WTC11 (cell line): ENCODE data around the gene ARHGAP15. TPM values are rescaled to one million over a fixed set of nuclear protein-coding genes. Genes with fewer than 3 reads are reported as not detected.

Source experiments
- ATAC-seq: fragments of 200-7000 bp; cut with Tn5 transposase; 2 replicates; pipeline ENCODE4 v1.10.0; 2021; ENCODE audit warnings: mild to moderate bottlenecking, moderate library complexity
- CTCF ChIA-PET: fragments of 300-600 bp; sonication (Branson Sonifier 250); formaldehyde crosslinking; loops from one replicate; lab custom pipeline; 2021; ENCODE audit warnings: antibody characterized with exemption; lab: Charles Lee
- POLR2A ChIA-PET: fragments of 350-600 bp; sonication (Branson Sonifier 250); formaldehyde crosslinking; loops from one replicate; lab custom pipeline; 2021; ENCODE audit warnings: antibody characterized with exemption; lab: Charles Lee
- DNase-seq: peaks from one replicate; pipeline ENCODE4 v3.0.0; 2021; ENCODE audit warnings: low spot score
- H3K27ac Mint-ChIP-seq: 2 replicates; pipeline ENCODE4 v1.8.0; 2021; ENCODE audit warnings: mixed read lengths
- H3K27me3 Mint-ChIP-seq: 2 replicates; pipeline ENCODE4 v1.8.0; 2021; ENCODE audit warnings: low read depth, mild to moderate bottlenecking, moderate library complexity, mixed read lengths
- H3K36me3 Mint-ChIP-seq: 2 replicates; pipeline ENCODE4 v1.8.0; 2021; ENCODE audit warnings: mixed read lengths
- H3K4me1 Mint-ChIP-seq: 2 replicates; pipeline ENCODE4 v1.8.0; 2022; ENCODE audit warnings: mixed read lengths
- H3K4me3 Mint-ChIP-seq: 2 replicates; pipeline ENCODE4 v1.8.0; 2021; ENCODE audit warnings: mild to moderate bottlenecking, moderate library complexity, mixed read lengths
- H3K9me3 Mint-ChIP-seq: 2 replicates; pipeline ENCODE4 v1.8.0; 2021; ENCODE audit warnings: mixed read lengths
- ATF1 ChIP-seq: sonication (generic); formaldehyde crosslinking; IDR thresholded peaks from 2 replicates; pipeline ENCODE4 v1.8.1; 2023; ENCODE audit warnings: mild to moderate bottlenecking, moderate library complexity, missing genetic modification reagents
- CBFB ChIP-seq: sonication (generic); formaldehyde crosslinking; IDR thresholded peaks from 2 replicates; pipeline ENCODE4 v1.8.1; 2022; ENCODE audit warnings: mild to moderate bottlenecking, low read depth, missing genetic modification reagents
- EMX1 ChIP-seq: fragments of 250-450 bp; sonication (Bioruptor Pico); IDR thresholded peaks from 2 replicates; pipeline ENCODE4 v1.8.0; 2021; ENCODE audit warnings: mild to moderate bottlenecking
- JUN ChIP-seq: sonication (generic); formaldehyde crosslinking; IDR thresholded peaks from 2 replicates; pipeline ENCODE4 v1.8.0; 2023; ENCODE audit warnings: mild to moderate bottlenecking, missing genetic modification reagents
- KAT7 ChIP-seq: sonication (generic); formaldehyde crosslinking; IDR thresholded peaks from 2 replicates; pipeline ENCODE4 v1.8.1; 2023; ENCODE audit warnings: missing genetic modification reagents, mild to moderate bottlenecking, borderline replicate concordance
- RELA ChIP-seq: sonication (generic); formaldehyde crosslinking; IDR thresholded peaks from 2 replicates; pipeline ENCODE4 v1.8.1; 2022; ENCODE audit warnings: missing genetic modification reagents, mild to moderate bottlenecking, borderline replicate concordance
- SOX15 ChIP-seq: fragments of 250-450 bp; sonication (Bioruptor Pico); IDR thresholded peaks from 2 replicates; pipeline ENCODE4 v1.9.0; 2021; ENCODE audit warnings: mild to moderate bottlenecking
- TEAD1 ChIP-seq: sonication (generic); formaldehyde crosslinking; IDR thresholded peaks from 2 replicates; pipeline ENCODE4 v1.8.0; 2022; ENCODE audit warnings: mild to moderate bottlenecking, missing genetic modification reagents
- ZNF138 ChIP-seq: sonication (generic); formaldehyde crosslinking; conservative IDR thresholded peaks from 2 replicates; pipeline ENCODE4 v1.8.1; 2022; ENCODE audit warnings: mild to moderate bottlenecking, moderate library complexity, missing genetic modification reagents
- ZNF219 ChIP-seq: sonication (generic); formaldehyde crosslinking; IDR thresholded peaks from 2 replicates; pipeline ENCODE4 v1.8.0; 2023; ENCODE audit warnings: missing genetic modification reagents, mild to moderate bottlenecking, borderline replicate concordance
- ZNF317 ChIP-seq: sonication (generic); formaldehyde crosslinking; IDR thresholded peaks from 2 replicates; pipeline ENCODE4 v1.8.1; 2023; ENCODE audit warnings: low read depth, mild to moderate bottlenecking, moderate library complexity, missing genetic modification reagents, borderline replicate concordance
- total RNA-seq: library from RNA; stranded (reverse); gene quantifications from 3 replicates; pipeline ENCODE4 v1.2.3, GENCODE V29; 2021
- TF ChIP-seq, protein P1 (sequence below): sonication (generic); formaldehyde crosslinking; IDR thresholded peaks from 2 replicates; pipeline ENCODE4 v1.8.1; 2022; ENCODE audit warnings: mild to moderate bottlenecking, moderate library complexity, missing genetic modification reagents
- TF ChIP-seq, protein P2 (sequence below): sonication (generic); formaldehyde crosslinking; IDR thresholded peaks from 2 replicates; pipeline ENCODE4 v1.8.1; 2022; ENCODE audit warnings: missing genetic modification reagents, borderline replicate concordance
- TF ChIP-seq, protein P3 (sequence below): sonication (generic); formaldehyde crosslinking; IDR thresholded peaks from 2 replicates; pipeline ENCODE4 v1.8.1; 2022; ENCODE audit warnings: low read depth, mild to moderate bottlenecking, moderate library complexity, missing genetic modification reagents, borderline replicate concordance
- TF ChIP-seq, protein P4 (sequence below): sonication (generic); formaldehyde crosslinking; IDR thresholded peaks from 2 replicates; pipeline ENCODE4 v1.8.0; 2022; ENCODE audit warnings: missing genetic modification reagents
- TF ChIP-seq, protein P5 (sequence below): sonication (generic); formaldehyde crosslinking; conservative IDR thresholded peaks from 2 replicates; pipeline ENCODE4 v1.8.1; 2022; ENCODE audit warnings: mild to moderate bottlenecking, missing genetic modification reagents
- TF ChIP-seq, protein P6 (sequence below): sonication (generic); formaldehyde crosslinking; IDR thresholded peaks from 2 replicates; pipeline ENCODE4 v1.8.1; 2023; ENCODE audit warnings: mild to moderate bottlenecking, missing genetic modification reagents

Gene ARHGAP15
- total RNA-seq, 1 experiment from 2014 or later: 0.28 TPM

DNA sequence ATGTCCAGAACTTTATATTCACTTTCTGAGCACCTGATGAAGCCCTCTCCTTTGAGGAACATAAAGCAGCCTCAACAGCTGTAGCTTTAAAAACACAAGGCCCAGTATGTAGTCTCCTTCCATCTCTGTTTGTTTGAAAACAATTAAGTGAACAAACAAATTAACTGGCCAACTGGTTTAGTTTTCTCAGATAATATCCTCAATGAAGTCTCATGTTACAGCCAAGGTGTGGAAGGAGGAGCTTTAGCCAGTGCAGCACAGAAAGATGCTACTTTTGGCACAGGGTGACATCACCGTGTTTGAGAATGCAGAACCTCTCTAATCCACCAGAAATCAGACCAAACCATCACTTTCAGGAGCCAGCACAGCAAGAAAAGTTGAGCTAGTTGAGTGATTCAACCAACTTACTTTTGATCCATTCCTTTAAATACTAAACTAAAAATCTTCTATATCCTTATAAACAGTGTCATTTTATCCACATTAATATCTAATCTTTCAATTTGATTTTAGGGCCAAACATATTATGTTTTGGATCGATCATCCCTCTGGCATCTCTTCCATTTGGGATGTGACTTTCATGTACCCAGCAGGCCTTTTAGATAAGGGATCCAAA lies 488.7 kb downstream of the ARHGAP15 start (continued):
- TF ChIP-seq ZNF317 (no peak), RELA (no peak)
- TF ChIP-seq, protein P1, sequence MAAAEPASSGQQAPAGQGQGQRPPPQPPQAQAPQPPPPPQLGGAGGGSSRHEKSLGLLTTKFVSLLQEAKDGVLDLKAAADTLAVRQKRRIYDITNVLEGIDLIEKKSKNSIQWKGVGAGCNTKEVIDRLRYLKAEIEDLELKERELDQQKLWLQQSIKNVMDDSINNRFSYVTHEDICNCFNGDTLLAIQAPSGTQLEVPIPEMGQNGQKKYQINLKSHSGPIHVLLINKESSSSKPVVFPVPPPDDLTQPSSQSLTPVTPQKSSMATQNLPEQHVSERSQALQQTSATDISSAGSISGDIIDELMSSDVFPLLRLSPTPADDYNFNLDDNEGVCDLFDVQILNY (CRISPR knock-in tag): no peak
- TF ChIP-seq, protein P2, sequence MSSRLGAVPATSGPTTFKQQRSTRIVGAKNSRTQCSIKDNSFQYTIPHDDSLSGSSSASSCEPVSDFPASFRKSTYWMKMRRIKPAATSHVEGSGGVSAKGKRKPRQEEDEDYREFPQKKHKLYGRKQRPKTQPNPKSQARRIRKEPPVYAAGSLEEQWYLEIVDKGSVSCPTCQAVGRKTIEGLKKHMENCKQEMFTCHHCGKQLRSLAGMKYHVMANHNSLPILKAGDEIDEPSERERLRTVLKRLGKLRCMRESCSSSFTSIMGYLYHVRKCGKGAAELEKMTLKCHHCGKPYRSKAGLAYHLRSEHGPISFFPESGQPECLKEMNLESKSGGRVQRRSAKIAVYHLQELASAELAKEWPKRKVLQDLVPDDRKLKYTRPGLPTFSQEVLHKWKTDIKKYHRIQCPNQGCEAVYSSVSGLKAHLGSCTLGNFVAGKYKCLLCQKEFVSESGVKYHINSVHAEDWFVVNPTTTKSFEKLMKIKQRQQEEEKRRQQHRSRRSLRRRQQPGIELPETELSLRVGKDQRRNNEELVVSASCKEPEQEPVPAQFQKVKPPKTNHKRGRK: no peak

DNA sequence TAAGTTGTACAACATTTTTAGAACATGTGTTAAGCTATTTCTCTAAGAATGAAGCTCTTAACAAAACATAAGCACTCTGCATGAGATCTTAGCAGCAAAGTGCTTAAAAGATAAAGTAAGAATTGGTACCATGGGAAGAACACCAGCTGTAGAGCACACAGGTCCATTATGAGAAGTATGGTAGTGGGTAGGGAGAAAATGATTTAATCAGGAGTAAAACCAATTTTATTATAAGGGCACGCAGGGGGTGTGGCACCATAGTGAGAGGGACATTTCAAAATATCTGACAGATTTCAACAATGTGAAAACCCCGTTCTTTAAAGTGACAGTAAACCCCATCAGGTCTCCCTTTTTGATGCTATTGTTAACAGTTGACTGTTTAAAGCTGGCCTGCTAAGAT lies 492.9 kb downstream of the ARHGAP15 start:
- H3K27me3 Mint-ChIP-seq: no peaks in the 10 kb centered on the region
- peaks cover 4% of the 10 kb centered on the region; the same call in 1 of the 2 replicates for H3K36me3 Mint-ChIP-seq
- H3K27ac Mint-ChIP-seq: no peak overlapping the region
- CTCF ChIA-PET: no interaction called here
- peaks cover 3% of the 10 kb centered on the region; the same call in 1 of the 2 replicates for H3K4me1 Mint-ChIP-seq
- ATAC-seq: no peak
- peaks cover 14% of the 10 kb centered on the region for H3K9me3 Mint-ChIP-seq
- POLR2A ChIA-PET: interaction anchor here (0.5 kb wide), 1 partner anchor 13 kb away, joined by 3 read pairs; no protein-coding TSS in a partner anchor
- no peak overlapping the region for H3K4me3 Mint-ChIP-seq
- no peak for DNase-seq
- TF ChIP-seq, protein P3, sequence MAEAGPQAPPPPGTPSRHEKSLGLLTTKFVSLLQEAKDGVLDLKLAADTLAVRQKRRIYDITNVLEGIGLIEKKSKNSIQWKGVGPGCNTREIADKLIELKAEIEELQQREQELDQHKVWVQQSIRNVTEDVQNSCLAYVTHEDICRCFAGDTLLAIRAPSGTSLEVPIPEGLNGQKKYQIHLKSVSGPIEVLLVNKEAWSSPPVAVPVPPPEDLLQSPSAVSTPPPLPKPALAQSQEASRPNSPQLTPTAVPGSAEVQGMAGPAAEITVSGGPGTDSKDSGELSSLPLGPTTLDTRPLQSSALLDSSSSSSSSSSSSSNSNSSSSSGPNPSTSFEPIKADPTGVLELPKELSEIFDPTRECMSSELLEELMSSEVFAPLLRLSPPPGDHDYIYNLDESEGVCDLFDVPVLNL (CRISPR knock-in tag): no peak
- TF ChIP-seq JUN (no peak), CBFB (no peak)
- TF ChIP-seq, protein P2: no peak

DNA sequence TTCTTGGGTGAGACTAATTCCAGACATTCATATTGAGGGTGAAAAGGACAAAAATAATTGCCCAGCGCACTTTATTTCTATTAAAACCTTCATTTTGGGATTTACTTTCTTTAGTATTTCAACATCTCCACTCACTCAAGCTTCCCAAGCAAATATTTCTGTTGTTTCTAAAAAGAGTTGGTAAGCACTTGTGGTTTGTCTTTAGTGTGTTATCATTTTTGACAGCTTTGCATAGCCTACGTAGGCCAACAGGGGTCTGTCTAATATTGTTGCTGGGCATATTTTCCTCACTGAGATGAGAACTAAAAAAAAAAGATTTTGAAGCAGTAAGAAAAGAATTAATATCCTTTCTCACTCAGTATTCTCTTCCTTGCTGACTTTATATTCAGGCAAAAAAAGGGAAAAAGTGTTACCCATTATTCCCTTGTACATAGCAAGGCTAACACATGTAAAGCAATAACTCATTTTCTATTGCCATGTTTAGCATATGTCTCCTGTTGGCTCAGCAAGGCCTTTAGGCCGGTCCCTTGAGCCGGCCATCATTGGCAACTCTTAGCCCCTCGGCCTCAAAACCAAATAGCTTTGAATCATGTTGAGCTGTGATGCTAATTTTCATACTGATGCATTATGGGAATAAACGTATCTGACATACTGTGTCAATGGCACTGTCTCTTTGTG lies 494.2 kb downstream of the ARHGAP15 start:
- H3K9me3 Mint-ChIP-seq: peaks cover 20% of the 10 kb centered on the region
- ChIA-PET POLR2A (no interaction called here), CTCF (no interaction called here)
- no peak overlapping the region for H3K27ac Mint-ChIP-seq
- DNase-seq (no peak), ATAC-seq (no peak)
- no peaks in the 10 kb centered on the region for H3K27me3 Mint-ChIP-seq
- peaks cover 3% of the 10 kb centered on the region; the same call in 1 of the 2 replicates for H3K4me1 Mint-ChIP-seq
- H3K36me3 Mint-ChIP-seq: peaks cover 4% of the 10 kb centered on the region; the same call in 1 of the 2 replicates
- no peak overlapping the region for H3K4me3 Mint-ChIP-seq
- TF ChIP-seq TEAD1 (CRISPR knock-in tag) (no peak), EMX1 (CRISPR knock-in tag) (no peak), ATF1 (CRISPR knock-in tag) (no peak), KAT7 (CRISPR knock-in tag) (no peak), ZNF219 (CRISPR knock-in tag) (no peak), SOX15 (CRISPR knock-in tag) (no peak), ZNF138 (no peak)
- TF ChIP-seq, protein P3 (CRISPR knock-in tag): no peak
- TF ChIP-seq, protein P4, sequence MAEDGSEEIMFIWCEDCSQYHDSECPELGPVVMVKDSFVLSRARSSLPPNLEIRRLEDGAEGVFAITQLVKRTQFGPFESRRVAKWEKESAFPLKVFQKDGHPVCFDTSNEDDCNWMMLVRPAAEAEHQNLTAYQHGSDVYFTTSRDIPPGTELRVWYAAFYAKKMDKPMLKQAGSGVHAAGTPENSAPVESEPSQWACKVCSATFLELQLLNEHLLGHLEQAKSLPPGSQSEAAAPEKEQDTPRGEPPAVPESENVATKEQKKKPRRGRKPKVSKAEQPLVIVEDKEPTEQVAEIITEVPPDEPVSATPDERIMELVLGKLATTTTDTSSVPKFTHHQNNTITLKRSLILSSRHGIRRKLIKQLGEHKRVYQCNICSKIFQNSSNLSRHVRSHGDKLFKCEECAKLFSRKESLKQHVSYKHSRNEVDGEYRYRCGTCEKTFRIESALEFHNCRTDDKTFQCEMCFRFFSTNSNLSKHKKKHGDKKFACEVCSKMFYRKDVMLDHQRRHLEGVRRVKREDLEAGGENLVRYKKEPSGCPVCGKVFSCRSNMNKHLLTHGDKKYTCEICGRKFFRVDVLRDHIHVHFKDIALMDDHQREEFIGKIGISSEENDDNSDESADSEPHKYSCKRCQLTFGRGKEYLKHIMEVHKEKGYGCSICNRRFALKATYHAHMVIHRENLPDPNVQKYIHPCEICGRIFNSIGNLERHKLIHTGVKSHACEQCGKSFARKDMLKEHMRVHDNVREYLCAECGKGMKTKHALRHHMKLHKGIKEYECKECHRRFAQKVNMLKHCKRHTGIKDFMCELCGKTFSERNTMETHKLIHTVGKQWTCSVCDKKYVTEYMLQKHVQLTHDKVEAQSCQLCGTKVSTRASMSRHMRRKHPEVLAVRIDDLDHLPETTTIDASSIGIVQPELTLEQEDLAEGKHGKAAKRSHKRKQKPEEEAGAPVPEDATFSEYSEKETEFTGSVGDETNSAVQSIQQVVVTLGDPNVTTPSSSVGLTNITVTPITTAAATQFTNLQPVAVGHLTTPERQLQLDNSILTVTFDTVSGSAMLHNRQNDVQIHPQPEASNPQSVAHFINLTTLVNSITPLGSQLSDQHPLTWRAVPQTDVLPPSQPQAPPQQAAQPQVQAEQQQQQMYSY (CRISPR knock-in tag): no peak
- TF ChIP-seq, protein P5, sequence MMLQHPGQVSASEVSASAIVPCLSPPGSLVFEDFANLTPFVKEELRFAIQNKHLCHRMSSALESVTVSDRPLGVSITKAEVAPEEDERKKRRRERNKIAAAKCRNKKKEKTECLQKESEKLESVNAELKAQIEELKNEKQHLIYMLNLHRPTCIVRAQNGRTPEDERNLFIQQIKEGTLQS (CRISPR knock-in tag): no peak
- TF ChIP-seq, protein P2: no peak
- TF ChIP-seq, protein P6, sequence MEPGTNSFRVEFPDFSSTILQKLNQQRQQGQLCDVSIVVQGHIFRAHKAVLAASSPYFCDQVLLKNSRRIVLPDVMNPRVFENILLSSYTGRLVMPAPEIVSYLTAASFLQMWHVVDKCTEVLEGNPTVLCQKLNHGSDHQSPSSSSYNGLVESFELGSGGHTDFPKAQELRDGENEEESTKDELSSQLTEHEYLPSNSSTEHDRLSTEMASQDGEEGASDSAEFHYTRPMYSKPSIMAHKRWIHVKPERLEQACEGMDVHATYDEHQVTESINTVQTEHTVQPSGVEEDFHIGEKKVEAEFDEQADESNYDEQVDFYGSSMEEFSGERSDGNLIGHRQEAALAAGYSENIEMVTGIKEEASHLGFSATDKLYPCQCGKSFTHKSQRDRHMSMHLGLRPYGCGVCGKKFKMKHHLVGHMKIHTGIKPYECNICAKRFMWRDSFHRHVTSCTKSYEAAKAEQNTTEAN (CRISPR knock-in tag): no peak
